Measurements from ENCODE around the gene OCIAD2. TPM values are rescaled to one million over a fixed set of nuclear protein-coding genes. Genes with fewer than 3 reads are reported as not detected.
"Not testable (repeated sequence)": the region's sequence is repeated elsewhere in the genome, so short reads cannot be mapped to it uniquely, and the experiment has no call there.

The OCIAD2 gene
- total RNA-seq, 1 experiment from 2014 or later, result 136 TPM

GRCh38 chr4:48853604-48854394 lies 52.8 kb downstream of the OCIAD2 start:
- Histone ChIP-seq H3K27ac (no peak overlapping the region), H3K36me3 (ENCODE audit: low read depth) (peaks cover 18% of the 10 kb centered on the region; the same call in 1 of the 2 replicates), H3K9me2 (ENCODE audit: insufficient read depth) (no peaks in the 10 kb centered on the region), H3K4me3 (no peak overlapping the region), H3K9me3 (ENCODE audit: insufficient read depth, low read depth) (no peaks in the 10 kb centered on the region), H3K79me2 (ENCODE audit: low read depth) (no peaks in the 10 kb centered on the region; the same call in 1 of the 2 replicates), H2AFZ (no peak overlapping the region), H3K27me3 (ENCODE audit: insufficient read depth, low read depth) (no peaks in the 10 kb centered on the region), H3K4me2 (no peak overlapping the region), H3F3A (ENCODE audit: insufficient read depth, low read depth) (0 out of 2 replicates have a peak, but pooled peaks cover 11% of the 10 kb centered on the region), H3K4me1 (replicated peaks; ENCODE audit: insufficient read depth) (no peaks in the 10 kb centered on the region), H4K20me1 (ENCODE audit: insufficient read depth) (no peaks in the 10 kb centered on the region)
- BruUV-seq (replicated peaks), result no TSS peak
- intact Hi-C loops (cut with micrococcal nuclease; ENCODE audit: unreplicated experiment), result loop anchor here (5.0 to 10.0 kb wide), 2 partner anchors 51 to 271 kb away; partner anchors contain the start of gene OCIAD2
- CTCF ChIA-PET, result no interaction called here
- POLR2A ChIA-PET (ENCODE audit: unreplicated experiment), result no interaction called here
- DNase-seq, result no peak
- TF ChIP-seq EZH2 (IDR thresholded peaks at IDR 0.05; ENCODE audit: low read depth), result no peak
- no peak for TF ChIP-seq CTCF (conservative IDR thresholded peaks at IDR 0.05)

- H3K79me2 ChIP-seq (ENCODE audit: low read depth), result peaks cover 8% of the 10 kb centered on the region
- H3K4me2 ChIP-seq, result no peak overlapping the region
- H3K27ac ChIP-seq, result no peak overlapping the region
- no TSS peak for BruUV-seq (replicated peaks)
- no peaks in the 10 kb centered on the region for H3K9me3 ChIP-seq (ENCODE audit: insufficient read depth, low read depth)
- peaks cover 26% of the 10 kb centered on the region; the same call in 1 of the 2 replicates for H3K36me3 ChIP-seq (ENCODE audit: low read depth)
- ChIA-PET POLR2A (ENCODE audit: unreplicated experiment) (no interaction called here), CTCF (interaction anchor here (0.6 kb wide), 1 partner anchor 320 kb away, joined by 3 read pairs; no protein-coding TSS in a partner anchor)
- H2AFZ ChIP-seq, result no peak overlapping the region
- no peak for TF ChIP-seq EZH2 (IDR thresholded peaks at IDR 0.05; ENCODE audit: low read depth)
- no peak for TF ChIP-seq CTCF (conservative IDR thresholded peaks at IDR 0.05)
- intact Hi-C loops (cut with micrococcal nuclease; ENCODE audit: unreplicated experiment), result loop anchor here (5.0 to 10.0 kb wide), 2 partner anchors 53 to 269 kb away; partner anchors contain the start of gene OCIAD2
- no peaks in the 10 kb centered on the region; the same call in 1 of the 2 replicates for H4K20me1 ChIP-seq (ENCODE audit: insufficient read depth)
- H3K4me1 ChIP-seq (replicated peaks; ENCODE audit: insufficient read depth), result no peaks in the 10 kb centered on the region
- H3K4me3 ChIP-seq, result no peak overlapping the region
- H3F3A ChIP-seq (ENCODE audit: insufficient read depth, low read depth), result 0 out of 2 replicates have a peak, but pooled peaks cover 4% of the 10 kb centered on the region
- DNase-seq, result no peak
- no peaks in the 10 kb centered on the region for H3K27me3 ChIP-seq (ENCODE audit: insufficient read depth, low read depth)
- no peaks in the 10 kb centered on the region for H3K9me2 ChIP-seq (ENCODE audit: insufficient read depth)
These were observed 54.9 kb downstream of the OCIAD2 start for GRCh38 chr4:48851651-48852050.

- BruUV-seq (replicated peaks); H3K9me3 ChIP-seq (ENCODE audit: insufficient read depth, low read depth); H3K4me3 ChIP-seq; H3K27me3 ChIP-seq (ENCODE audit: insufficient read depth, low read depth); DNase-seq; H2AFZ ChIP-seq; H4K20me1 ChIP-seq (ENCODE audit: insufficient read depth); H3F3A ChIP-seq (ENCODE audit: insufficient read depth, low read depth); H3K4me2 ChIP-seq; H3K9me2 ChIP-seq (ENCODE audit: insufficient read depth); H3K4me1 ChIP-seq (replicated peaks; ENCODE audit: insufficient read depth); H3K27ac ChIP-seq: not testable (repeated sequence)
- H3K36me3 ChIP-seq (ENCODE audit: low read depth), result peaks cover 33% of the 10 kb centered on the region
- ChIA-PET CTCF (interaction anchor here (0.7 to 0.9 kb wide), 2 partner anchors 97 to 272 kb away, joined by 3 read pairs; no protein-coding TSS in a partner anchor), POLR2A (ENCODE audit: unreplicated experiment) (interaction anchor here (0.6 kb wide), 1 partner anchor 44 kb away, joined by 3 read pairs; no protein-coding TSS in a partner anchor)
- intact Hi-C loops (cut with micrococcal nuclease; ENCODE audit: unreplicated experiment), result loop anchor here (5.0 kb wide), 1 partner anchor 114 kb away; no protein-coding TSS in a partner anchor
- H3K79me2 ChIP-seq (ENCODE audit: low read depth), result peaks cover 16% of the 10 kb centered on the region
These were observed 57.8 kb downstream of the OCIAD2 start for GRCh38 chr4:48848799-48849198.

Measured in PC-9 (cell line).